DMS 273 treated with DMSO at 0.1 percent for 48 hours (cell line): ENCODE data around the gene TMEM229B.
A peak's percentile ranks its signal among the peaks of the same experiment; 100 is the strongest.

Experiments
- DNase-seq: peaks from one replicate; lab custom pipeline; 2025; lab: John Stamatoyannopoulos, UW

The TMEM229B gene

DNA sequence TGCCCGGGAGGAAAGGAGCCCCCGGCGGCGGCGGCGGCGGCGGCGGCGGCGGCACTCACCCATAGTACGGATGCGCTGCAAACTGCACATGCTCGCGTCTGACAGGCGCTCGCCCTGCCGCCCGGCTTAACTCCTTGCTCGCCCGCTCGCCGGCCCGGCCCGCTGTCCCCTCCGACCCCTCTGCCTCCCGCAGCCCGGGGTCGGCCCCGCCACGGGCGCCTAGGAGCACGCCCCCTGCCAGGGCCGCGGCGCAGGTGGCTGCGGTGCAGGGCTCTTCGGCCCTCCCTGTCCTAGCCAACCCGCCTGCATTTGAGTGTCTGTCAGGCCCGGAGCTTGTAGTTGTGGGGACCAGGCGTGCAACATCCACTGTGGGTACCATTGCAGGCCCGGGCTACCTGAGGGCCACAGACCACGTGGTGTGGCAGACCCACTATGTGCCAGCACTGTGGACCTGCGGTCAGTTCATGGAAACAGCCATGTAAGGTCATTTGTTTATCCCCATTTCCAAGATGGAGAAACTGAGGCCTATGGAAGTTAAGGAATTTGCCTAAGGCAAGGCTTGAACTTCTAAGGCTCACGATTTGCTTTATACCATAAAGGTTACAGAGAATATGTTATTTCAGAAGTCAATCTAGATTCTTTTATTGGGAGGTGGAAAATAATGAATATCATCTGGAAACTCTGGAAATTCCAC lies 27.0 kb upstream of the TMEM229B start:
- no peak for DNase-seq

DNA sequence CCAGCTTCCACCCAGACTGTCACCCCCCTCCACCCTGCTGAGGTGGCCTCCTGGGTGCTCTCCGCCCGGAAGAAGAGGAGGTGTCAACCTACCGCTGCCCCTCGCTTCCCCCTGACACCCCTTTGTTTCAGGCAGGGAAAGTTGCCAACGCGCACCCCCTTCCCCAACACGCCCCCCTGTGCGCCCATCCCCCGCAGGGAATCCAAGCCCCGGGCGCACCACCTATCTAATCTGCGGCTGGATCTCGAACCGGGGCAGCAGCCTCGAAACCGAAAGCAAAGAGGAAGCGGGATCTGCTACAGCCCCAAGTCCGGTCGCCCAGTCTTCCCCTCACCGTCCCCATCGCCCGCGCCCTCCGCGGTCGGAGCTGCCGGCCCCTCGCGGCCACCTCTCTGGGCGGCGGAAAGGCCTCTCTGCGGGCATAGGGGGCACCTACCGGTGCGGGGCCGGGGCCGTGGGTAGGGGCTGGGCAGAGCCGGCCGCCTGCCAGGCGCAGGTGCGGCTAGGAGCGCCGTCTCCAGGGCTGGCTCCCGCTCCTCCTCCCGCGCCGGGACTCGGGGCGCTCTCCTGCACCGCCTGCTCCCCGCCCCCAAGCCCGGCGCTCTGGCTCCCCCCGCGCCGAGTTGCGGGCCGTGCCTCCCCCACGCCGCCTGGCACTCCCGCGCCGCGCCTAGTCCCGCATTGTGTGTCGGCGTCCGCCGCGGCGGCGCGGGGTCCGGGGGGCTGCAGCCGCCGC lies 26.3 kb upstream of the TMEM229B start:
- DNase-seq = no peak

DNA sequence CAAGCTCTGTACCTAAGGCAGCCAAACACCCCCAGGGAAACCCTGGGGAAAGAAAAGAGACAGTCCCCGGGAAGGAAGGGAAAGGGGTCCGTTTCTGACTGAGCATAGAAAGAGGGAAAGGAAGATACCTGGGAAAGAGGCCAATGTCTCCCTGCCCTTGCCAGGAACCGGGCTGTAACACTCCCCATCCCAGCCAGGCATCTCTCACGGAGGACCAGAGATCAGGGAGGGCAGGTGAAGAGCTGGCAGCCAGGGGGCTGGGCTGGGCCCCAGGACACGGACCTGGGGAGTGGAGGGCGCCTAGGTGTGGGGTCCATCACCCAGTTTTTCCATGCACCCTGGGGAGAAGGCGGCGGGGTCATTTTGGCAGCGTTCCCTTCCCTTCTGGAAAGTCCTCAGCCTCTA lies 25.7 kb upstream of the TMEM229B start:
- DNase-seq = no peak

DNA sequence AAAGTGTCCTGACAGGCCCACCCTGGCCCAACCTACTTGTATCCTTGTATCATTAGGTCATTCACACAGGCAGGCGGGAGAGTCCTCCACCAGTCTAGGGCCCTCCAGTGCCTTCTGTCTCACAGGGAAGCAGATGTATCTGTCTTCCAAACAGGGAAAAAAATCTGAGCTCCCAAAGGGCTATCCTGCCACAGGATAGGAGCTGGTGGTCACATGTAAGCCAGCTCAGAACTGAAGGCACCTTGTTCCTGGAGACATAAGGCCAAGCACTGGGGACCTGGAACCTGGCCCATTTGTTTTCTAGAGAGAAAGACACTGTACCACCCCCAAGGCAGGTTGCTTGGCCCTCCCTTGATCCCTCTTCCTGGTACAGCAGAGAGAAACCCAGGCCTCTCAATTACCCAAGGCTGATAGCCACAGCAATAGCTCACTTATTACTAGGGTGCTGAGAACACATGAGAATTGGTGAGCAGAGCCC lies 25.1 kb upstream of the TMEM229B start:
- DNase-seq = peak; percentile 72

DNA sequence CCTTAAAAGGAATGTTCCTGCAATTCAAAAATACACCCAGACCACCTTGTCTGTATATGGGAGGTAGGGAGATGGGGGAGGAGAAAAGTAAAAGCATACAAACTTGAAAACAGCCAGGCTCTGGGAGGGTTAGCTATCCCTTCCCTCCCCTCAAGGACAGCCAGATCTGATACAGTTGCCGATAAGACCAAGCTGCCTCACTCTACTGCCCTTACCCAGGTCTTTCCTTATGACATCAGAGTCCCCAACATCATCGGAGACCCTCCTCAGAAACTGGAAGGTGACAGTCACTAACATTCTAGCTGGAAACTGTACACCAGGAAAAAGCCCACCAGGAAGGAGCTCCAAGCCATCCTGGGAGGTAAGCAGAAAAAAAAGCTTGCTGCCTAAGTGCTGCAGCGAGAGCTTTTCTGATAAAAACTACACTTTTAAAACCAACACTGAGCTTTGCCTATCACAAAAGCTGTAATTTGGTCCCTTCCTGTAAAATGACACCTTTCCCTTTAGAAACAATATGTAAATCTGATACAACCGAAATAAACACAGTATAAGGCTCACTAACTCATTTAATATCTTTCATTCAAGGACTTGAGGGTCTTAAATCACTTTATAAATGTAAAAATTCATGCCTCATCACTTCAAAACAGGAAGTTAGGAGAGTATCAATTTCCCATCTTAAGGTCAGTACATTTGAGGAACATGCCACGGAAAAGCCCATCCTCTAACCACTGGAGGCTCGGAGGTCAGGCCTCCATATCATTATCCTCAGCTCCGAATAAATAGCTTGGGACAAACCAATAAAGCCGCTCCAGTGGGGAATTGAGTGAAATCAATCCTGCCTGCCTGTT lies 24.2 kb upstream of the TMEM229B start:
- DNase-seq = no peak

DNA sequence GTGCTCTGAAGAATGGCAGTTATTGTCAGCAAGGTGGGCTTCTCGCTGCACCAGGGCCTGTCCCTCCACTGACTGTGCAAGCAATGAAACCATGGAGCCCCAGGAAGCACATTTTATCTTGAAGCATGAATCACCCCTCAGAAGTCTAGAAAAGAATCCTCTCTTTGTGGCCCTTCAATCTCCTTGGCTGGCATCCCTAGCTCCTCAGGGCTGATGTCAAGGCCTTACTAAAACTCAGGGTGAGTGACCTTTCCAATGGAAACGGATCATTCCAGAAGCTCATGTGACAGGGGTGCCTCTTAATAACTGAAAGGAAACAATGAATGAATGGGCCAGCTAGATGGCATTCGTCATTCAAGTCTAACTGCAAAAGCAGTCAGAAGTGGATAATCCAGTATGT lies 22.3 kb upstream of the TMEM229B start:
- no peak for DNase-seq

DNA sequence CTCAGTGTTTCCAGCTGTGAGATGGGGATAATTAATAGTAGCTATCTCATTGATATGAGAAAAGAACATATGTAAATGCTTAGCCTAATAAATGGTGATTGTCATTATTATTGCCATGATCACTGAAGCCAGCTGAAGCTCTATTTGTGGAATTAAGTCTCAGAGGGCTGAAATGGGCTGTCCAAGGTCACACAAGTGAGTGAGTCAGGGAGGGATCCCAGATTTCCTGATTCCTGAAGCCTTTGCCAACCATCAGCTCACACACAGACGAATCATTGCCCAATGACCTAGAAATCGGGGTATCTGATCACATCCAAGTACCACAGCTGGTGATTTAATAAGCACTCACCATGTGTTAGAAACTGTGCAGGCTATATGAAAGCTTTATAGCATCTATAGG lies 21.6 kb upstream of the TMEM229B start:
- no peak for DNase-seq

DNA sequence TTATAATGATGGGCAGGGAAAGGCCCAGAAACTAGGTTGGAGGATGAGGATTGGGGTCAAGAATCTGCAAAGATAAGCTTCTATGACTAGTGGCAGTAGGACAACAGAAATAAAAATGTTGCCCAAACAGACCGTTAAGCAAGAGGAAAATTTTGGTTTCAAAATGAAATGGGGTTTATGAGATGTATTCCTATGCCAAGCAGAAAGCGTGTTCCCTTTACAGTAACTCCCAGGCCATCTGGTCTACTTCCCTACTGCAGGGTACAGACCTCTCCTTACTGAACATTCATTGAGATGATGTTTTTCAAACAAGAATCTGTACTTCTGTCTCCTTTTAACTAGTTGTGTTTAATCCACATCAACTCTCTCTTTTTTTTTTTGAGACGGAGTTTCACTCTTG lies 20.4 kb upstream of the TMEM229B start:
- no peak for DNase-seq

DNA sequence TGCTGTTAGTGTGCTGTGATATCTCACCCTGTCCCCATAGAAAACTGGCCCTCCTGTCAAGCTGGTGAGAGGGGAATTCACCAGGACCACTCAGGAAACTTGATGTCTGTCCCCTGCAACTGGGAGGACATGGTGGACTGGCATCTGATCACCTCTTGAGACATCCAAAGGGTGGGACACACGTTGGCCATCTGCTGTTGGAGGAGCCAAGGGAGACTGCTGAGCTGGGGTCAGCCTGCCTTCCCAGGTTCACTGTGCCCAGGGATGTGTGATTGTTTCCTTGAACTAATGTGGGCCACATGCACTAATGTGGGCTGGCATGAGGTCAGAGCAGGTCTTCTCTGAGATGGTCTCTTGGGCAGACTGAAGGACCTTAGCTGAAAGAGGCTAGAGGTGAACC lies 16.7 kb upstream of the TMEM229B start:
- DNase-seq = no peak

DNA sequence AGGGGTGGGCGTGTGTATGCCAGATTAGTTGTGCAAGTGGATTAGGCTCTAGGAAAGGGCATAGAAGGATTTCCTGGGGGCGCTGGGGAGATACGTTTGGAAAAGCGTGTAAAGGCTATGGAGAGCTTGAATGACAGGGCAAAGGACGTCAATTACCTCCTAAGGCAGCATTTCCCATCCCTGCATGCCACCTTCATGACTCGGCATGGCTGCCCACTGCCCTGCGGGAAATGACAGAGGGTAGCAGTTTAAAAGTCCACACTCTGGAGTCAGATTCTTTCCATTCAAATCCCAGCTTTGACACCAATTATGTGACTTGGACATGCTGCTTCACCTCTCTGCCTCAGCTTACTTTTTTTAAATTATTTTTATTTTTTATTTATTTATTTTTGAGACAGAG lies 14.8 kb upstream of the TMEM229B start:
- no peak for DNase-seq

DNA sequence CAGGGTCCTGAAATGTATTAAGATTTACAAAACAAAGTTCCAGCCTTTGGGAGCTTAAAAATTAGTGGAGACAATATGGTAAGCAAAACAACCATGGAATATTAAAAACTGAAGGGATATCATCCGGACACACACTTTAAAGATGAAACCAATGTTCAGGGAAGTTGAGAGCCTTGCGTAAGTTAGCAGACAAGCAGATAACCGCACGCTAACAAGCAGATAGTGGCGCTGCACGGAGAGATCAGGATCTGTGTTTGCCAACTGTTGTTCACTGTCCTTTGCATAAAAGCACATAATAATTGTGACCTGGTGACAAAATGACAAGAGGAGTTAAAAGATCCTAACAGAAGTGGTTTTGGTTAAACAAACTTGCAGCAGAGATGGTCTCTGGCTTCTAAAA lies 14.3 kb upstream of the TMEM229B start:
- DNase-seq = no peak

DNA sequence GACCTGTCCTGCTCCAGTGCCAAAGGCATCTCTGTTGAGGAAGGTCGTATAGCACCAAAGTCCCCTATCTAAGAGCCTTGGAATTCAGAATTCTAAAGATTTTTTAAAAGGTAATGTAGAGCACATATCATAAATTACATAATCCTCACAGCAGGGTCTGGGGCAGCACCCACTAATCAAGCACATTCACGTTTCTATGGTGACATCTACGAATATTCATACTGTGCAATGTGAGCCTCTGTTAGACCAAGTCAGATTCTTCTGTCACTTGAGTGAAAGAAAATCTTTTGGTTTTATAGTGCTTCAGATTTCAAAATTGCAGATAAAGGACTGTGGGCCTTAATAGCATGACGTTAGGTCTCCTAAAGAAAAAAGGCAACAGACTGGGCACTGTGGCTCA lies 13.1 kb upstream of the TMEM229B start:
- no peak for DNase-seq

DNA sequence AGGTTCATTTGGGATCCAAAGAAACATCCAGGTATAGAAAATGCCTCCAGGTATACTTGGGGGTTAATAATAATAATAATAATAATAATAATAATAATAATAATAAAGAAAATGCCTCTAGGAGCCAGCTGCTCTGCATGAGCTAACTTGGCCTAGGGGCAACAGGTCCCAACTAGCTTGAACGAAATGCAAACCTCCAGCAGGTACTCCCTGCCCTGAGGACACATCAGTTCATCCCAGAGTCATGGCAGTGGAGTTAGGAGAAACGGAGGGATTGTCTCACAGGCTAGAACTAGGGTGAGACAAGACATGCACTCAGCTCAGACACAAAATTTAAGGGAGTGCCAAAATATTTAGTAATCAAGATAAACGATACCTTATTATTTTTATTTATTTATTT lies 12.5 kb upstream of the TMEM229B start:
- DNase-seq = no peak

DNA sequence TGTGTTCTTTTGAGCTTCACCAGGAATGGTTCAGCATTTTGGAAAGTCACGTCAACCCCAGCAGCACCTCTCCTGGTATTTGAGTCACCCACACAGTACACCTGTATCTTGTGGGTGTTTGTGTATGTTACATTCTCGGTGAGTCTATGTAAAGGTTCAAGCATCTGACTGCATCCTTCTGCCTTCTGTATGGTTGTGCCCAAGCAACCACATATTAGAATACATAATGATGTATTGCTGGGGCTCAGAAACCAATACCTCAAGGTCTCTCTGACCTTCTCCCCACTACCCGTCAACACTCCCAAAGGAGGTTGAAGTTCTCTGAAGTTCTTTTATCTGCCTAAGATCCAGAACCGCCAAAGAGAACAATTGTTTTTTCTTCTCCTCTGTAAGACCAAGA lies 9.2 kb upstream of the TMEM229B start:
- no peak for DNase-seq

DNA sequence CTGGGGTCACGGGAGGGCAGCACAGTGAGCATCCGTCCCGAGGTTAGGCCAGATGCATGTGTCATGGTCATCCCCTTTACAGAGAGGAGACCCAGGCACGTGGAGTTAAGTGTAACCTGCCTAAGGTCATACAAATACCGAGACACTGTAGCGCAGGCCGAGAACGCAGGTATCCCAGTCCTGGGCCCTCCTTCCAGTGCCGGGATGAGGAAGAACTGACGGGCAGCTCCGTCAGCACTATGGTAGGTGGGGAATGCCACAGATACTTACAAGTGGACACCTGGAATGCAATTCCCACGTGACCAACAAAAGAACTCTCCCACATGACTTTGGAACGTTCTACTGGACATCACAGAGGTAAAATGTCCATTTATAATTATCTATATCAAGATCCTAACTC lies 8.7 kb upstream of the TMEM229B start:
- no peak for DNase-seq

DNA sequence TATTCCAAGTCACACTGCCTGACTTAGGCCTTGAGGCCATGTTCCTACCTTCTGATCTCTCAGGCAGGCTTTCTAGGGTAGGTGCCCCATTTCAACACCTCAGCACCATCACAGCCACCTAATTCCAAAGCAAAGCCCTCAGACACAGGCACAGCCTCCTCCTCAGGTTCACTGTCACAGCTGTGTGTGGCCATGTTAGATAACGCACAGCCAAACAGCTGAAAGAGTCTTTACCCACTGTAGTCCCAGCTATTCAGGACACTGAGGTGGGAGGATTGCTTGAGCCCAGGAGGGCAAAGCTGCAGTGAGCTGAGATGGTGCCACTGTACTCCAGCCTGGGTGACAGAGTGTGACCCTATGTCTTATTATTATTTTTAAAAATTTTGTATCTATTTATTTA lies 7.3 kb upstream of the TMEM229B start:
- DNase-seq = no peak

DNA sequence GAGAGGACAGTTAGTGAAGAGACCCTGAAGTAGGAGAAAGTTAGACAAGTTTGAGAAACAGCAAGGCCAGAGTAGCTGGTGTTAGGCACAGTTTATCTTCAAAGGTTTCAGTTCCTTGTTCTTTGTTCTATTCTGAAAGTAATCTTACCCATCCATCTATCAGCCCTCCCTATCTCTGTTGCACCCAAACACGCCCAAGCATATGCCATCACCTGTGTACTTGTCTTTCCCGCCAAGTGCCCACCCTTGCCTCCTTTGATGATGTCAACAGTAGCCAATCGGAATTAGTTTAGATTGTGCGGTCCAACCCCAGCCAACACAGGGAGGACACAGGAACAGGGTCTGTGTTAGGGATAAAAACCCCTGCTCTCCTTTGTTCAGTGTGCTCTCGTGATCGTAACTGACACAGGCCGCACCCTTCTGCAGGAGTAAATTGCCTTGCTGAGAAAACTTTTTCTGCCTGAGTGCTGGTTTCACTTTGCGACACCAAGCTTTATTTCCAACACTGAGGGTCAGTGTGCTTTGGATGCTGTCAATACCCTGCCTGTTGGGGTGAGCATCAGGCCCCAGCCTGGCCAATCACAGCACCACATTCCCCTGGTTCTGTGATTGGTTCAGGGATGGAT lies 4.7 kb upstream of the TMEM229B start:
- no peak for DNase-seq

DNA sequence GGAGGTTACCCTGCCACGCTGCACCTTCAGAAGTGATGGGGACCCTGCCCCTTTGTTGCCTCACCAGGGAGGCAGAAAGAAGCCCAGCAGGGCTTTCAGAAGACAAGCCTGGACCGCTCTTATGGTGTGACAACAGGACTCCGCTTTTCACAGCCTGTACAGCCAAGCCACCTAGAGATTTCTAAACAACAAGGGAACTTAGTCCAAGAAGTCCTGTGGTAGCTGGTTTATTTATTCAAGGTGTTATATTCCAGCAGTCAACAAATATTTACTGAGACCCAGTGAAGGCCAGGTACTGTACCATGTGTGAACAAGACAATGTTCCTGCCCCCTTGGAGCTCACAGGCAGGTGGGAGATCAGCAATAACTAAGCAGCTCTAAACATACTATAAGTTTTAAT lies 4.0 kb upstream of the TMEM229B start:
- no peak for DNase-seq

DNA sequence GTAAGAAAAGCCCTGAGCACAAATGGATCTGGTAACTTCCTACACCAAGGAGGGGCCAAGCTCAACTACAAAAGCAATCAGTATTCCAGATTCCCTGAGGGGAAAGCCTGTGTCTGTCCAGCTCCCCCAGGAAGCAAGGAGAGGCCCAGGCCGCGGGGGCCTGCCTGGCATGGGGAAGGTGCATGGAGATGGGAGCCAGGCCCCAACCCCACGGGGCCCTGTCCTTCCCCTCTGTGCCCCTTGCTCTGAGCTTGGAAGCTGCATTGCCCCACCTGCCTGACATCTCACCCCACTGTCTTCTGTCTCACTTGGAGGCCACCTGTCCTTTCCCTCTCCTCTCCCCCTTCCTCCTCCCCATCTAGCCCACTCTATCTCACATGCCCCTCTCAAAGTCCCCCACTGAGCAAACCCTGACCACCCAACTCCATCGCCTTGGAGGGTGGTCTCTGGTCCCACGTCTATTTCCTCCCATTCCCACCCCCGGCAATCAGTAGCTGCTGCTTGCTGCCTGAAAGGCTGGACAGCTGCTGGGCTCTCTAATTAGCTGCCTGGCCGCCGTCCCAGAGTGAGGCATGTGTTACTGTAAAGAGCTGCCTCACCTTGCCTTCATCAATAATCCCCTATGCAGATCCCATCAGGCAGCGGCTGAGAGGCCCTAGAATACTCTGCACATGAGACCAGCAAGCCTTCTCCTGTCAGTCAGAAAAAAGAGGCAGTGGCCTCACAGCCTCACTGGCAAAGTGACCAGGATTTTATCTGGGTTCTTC lies 3.4 kb upstream of the TMEM229B start:
- DNase-seq = peak; percentile 86

DNA sequence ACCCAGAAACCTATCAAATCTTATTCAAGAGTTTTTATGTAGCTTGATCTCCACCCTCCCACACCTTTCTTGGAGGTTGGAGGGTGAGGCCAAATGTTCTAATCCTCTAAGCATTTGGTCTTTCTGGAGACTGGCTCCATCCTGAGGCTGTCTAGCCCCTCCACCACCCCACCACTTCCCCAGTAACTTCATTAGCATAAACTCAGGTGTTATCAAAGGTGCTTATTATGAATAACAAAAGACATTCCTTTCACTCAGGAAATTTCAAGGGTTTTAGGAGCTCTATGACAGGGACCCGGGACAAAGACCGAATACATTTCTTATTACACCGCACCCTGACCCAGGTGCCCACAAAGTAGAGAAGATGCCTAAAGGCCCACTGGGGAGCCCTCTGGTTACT lies 2.8 kb upstream of the TMEM229B start:
- no peak for DNase-seq

DNA sequence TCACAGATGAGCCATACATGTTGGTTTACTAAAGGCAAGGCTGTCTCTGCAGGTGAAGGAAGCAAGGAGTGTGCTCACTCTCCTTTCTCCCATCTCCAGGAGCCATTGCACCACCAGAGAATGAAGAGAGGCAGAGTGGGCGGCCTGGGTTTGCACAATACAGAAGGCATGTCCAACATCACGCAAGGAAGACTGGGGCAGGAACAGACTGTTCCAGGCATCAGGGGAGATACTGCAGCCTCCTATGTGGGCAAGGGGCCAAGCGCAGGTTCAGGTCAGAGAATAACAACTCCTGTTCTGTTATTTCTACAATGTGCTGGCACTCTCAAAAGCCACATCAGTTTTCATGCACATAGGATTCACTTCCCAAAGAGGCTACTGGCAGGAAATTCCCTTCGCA lies 1.7 kb upstream of the TMEM229B start:
- no peak for DNase-seq

DNA sequence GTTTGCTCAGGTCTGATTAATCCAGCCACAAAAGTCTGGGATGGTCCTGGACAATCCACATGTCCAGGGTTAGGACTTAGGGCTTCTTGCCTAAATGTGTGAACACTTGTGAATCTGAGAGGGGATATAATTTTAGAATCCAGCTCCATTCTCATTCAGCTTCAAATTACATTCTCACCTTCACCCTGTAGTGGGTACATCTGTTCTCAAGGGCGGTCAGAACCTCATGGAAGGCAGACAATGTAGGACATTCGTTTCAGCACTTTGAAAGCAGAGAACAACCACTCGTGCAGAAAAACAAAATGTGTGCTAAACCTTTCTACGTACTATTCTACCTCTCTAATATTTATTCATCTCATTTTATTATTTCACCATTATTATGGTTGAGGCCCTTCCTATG lies 1.2 kb downstream of the TMEM229B start:
- no peak for DNase-seq
